SK-N-SH treated with all-trans-retinoic acid at 6 μM for 48 hours (cell line): ENCODE measurements around the gene PKNOX2.

ENCODE experiments used
- ATAC-seq: fragments of 200-7000 bp; cut with Tn5 transposase; 3 replicates; pipeline ENCODE4 v1.9.1; 2020; ENCODE audit warnings: mild to moderate bottlenecking, moderate library complexity
- ARNTL ChIP-seq: fragments of 450-650 bp; formaldehyde crosslinking; IDR thresholded peaks from 2 replicates; pipeline ENCODE4 v1.5.0; 2020; ENCODE audit warnings: low read depth, mild to moderate bottlenecking, moderate library complexity, borderline replicate concordance
- BACH2 ChIP-seq: fragments of 250-450 bp; sonication (Bioruptor Pico); IDR thresholded peaks from 2 replicates; pipeline ENCODE4 v1.9.0; 2021; ENCODE audit warnings: mild to moderate bottlenecking, borderline replicate concordance
- CREB5 ChIP-seq: fragments of 250-450 bp; sonication (Bioruptor Pico); IDR thresholded peaks from 2 replicates; pipeline ENCODE4 v1.5.1; 2020; ENCODE audit warnings: low read depth, mild to moderate bottlenecking, moderate library complexity
- CSDC2 ChIP-seq: fragments of 250-450 bp; sonication (Bioruptor Pico); IDR thresholded peaks from 2 replicates; pipeline ENCODE4 v1.5.0; 2020; ENCODE audit warnings: mild to moderate bottlenecking, moderate library complexity
- CSRNP3 ChIP-seq: fragments of 250-450 bp; sonication (Bioruptor Pico); IDR thresholded peaks from 2 replicates; pipeline ENCODE4 v1.5.1; 2021; ENCODE audit warnings: mild to moderate bottlenecking, moderate library complexity
- ESRRG ChIP-seq: fragments of 250-450 bp; sonication (Bioruptor Pico); IDR thresholded peaks from 2 replicates; pipeline ENCODE4 v1.6.1; 2021; ENCODE audit warnings: mild to moderate bottlenecking
- GLIS3 ChIP-seq: fragments of 250-450 bp; sonication (Bioruptor Pico); IDR thresholded peaks from 2 replicates; pipeline ENCODE4 v1.5.0; 2020; ENCODE audit warnings: mild to moderate bottlenecking, moderate library complexity
- ISL1 ChIP-seq: fragments of 250-450 bp; sonication (Bioruptor Pico); IDR thresholded peaks from 2 replicates; pipeline ENCODE4 v2.1.2; 2022; ENCODE audit warnings: mild to moderate bottlenecking, moderate library complexity
- PATZ1 ChIP-seq: fragments of 250-450 bp; sonication (Bioruptor Pico); IDR thresholded peaks from 2 replicates; pipeline ENCODE4 v1.8.0; 2020; ENCODE audit warnings: mild to moderate bottlenecking, moderate library complexity, borderline replicate concordance
- POU6F1 ChIP-seq: fragments of 250-450 bp; sonication (Bioruptor Pico); IDR thresholded peaks from 2 replicates; pipeline ENCODE4 v1.8.0; 2021; ENCODE audit warnings: low read depth, mild to moderate bottlenecking, moderate library complexity, borderline replicate concordance
- PPARA ChIP-seq: fragments of 250-450 bp; sonication (Bioruptor Pico); IDR thresholded peaks from 2 replicates; pipeline ENCODE4 v1.5.0; 2020; ENCODE audit warnings: mild to moderate bottlenecking, borderline replicate concordance
- RARB ChIP-seq: fragments of 250-450 bp; sonication (Bioruptor Pico); IDR thresholded peaks from 2 replicates; pipeline ENCODE4 v1.8.0; 2021; ENCODE audit warnings: mild to moderate bottlenecking, moderate library complexity
- SNAI2 ChIP-seq: fragments of 250-450 bp; sonication (Bioruptor Pico); IDR thresholded peaks from 2 replicates; pipeline ENCODE4 v1.5.0; 2020; ENCODE audit warnings: mild to moderate bottlenecking, moderate library complexity
- TOX ChIP-seq: fragments of 250-450 bp; sonication (Bioruptor Pico); IDR thresholded peaks from 2 replicates; pipeline ENCODE4 v1.8.0; 2021; ENCODE audit warnings: mild to moderate bottlenecking, moderate library complexity, borderline replicate concordance
- TSHZ2 ChIP-seq: fragments of 250-450 bp; sonication (Bioruptor Pico); IDR thresholded peaks from 2 replicates; pipeline ENCODE4 v1.5.0; 2020; ENCODE audit warnings: mild to moderate bottlenecking, moderate library complexity
- ZC3H10 ChIP-seq: fragments of 250-450 bp; sonication (Bioruptor Pico); IDR thresholded peaks from 2 replicates; pipeline ENCODE4 v1.5.1; 2021; ENCODE audit warnings: mild to moderate bottlenecking, moderate library complexity
- ZFP3 ChIP-seq: fragments of 250-450 bp; sonication (Bioruptor Pico); IDR thresholded peaks from 2 replicates; pipeline ENCODE4 v1.5.0; 2020; ENCODE audit warnings: mild to moderate bottlenecking, moderate library complexity
- ZFP30 ChIP-seq: fragments of 450-650 bp; formaldehyde crosslinking; IDR thresholded peaks from 2 replicates; pipeline ENCODE4 v1.5.0; 2022; ENCODE audit warnings: mild to moderate bottlenecking, moderate library complexity
- ZNF565 ChIP-seq: fragments of 450-650 bp; formaldehyde crosslinking; conservative IDR thresholded peaks from 2 replicates; pipeline ENCODE4 v1.5.0; 2020; ENCODE audit warnings: low read depth, mild to moderate bottlenecking, moderate library complexity
- ZNF70 ChIP-seq: fragments of 450-650 bp; formaldehyde crosslinking; IDR thresholded peaks from 2 replicates; pipeline ENCODE4 v1.5.0; 2020; ENCODE audit warnings: mild to moderate bottlenecking, moderate library complexity
- ZNF8 ChIP-seq: fragments of 450-650 bp; formaldehyde crosslinking; IDR thresholded peaks from 2 replicates; pipeline ENCODE4 v1.5.0; 2020; ENCODE audit warnings: mild to moderate bottlenecking, moderate library complexity

Gene PKNOX2

GRCh38 chr11:125404811-125405790 is 240.6 kb downstream of the PKNOX2 start:
- TF ChIP-seq SNAI2 (no peak), GLIS3 (CRISPR knock-in tag) (no peak), TSHZ2 (CRISPR knock-in tag) (no peak), ZNF565 (CRISPR knock-in tag) (no peak), RARB (CRISPR knock-in tag) (no peak), CSRNP3 (CRISPR knock-in tag) (no peak), CREB5 (CRISPR knock-in tag) (no peak), ZFP30 (CRISPR knock-in tag) (no peak), ZC3H10 (CRISPR knock-in tag) (no peak), ARNTL (CRISPR knock-in tag) (no peak), PPARA (CRISPR knock-in tag) (no peak), ISL1 (CRISPR knock-in tag) (no peak), TOX (CRISPR knock-in tag) (no peak), ZFP3 (CRISPR knock-in tag) (no peak), BACH2 (CRISPR knock-in tag) (no peak), CSDC2 (CRISPR knock-in tag) (no peak), ESRRG (CRISPR knock-in tag) (no peak)
- TF ChIP-seq, all 23 proteins: peak for 0
- peak; percentile 98 for ATAC-seq

- ATAC-seq, result no peak
- no peak for TF ChIP-seq SNAI2
- no peak for TF ChIP-seq PPARA (CRISPR knock-in tag)
- TF ChIP-seq TOX (CRISPR knock-in tag), result no peak
- TF ChIP-seq GLIS3 (CRISPR knock-in tag), result no peak
- no peak for TF ChIP-seq ZNF8 (CRISPR knock-in tag)
- no peak for TF ChIP-seq ISL1 (CRISPR knock-in tag)
- TF ChIP-seq ZFP30 (CRISPR knock-in tag), result no peak
- no peak for TF ChIP-seq ZNF565 (CRISPR knock-in tag)
- no peak for TF ChIP-seq RARB (CRISPR knock-in tag)
- TF ChIP-seq CSRNP3 (CRISPR knock-in tag), result no peak
- TF ChIP-seq ZC3H10 (CRISPR knock-in tag), result no peak
- no peak for TF ChIP-seq ARNTL (CRISPR knock-in tag)
- no peak for TF ChIP-seq ESRRG (CRISPR knock-in tag)
- TF ChIP-seq ZNF70 (CRISPR knock-in tag), result no peak
These were observed 242.5 kb downstream of the PKNOX2 start for GRCh38 chr11:125407046-125407445.

- no peak for ATAC-seq
- no peak for TF ChIP-seq TOX (CRISPR knock-in tag)
These were observed 243.8 kb downstream of the PKNOX2 start for GRCh38 chr11:125408311-125408711.

GRCh38 chr11:125410091-125410490 is 245.5 kb downstream of the PKNOX2 start:
- ATAC-seq, result no peak
- no peak for TF ChIP-seq ISL1 (CRISPR knock-in tag)
- TF ChIP-seq PATZ1, result no peak
- TF ChIP-seq ZNF565 (CRISPR knock-in tag), result no peak
- TF ChIP-seq POU6F1 (CRISPR knock-in tag), result no peak
- TF ChIP-seq CSDC2 (CRISPR knock-in tag), result no peak
- no peak for TF ChIP-seq ESRRG (CRISPR knock-in tag)
- no peak for TF ChIP-seq SNAI2
